RWPE2 (cell line): ENCODE data around the gene ABCA6.

Experiments
- ATAC-seq: fragments of 200-7000 bp; cut with Tn5 transposase; 3 replicates; pipeline ENCODE4 v1.9.1; 2021; ENCODE audit warnings: low read depth
- DNase-seq: peaks from one replicate; pipeline ENCODE4 v3.0.0-alpha.2; 2020; ENCODE audit warnings: low spot score
- H3K27ac ChIP-seq: fragments of 450-650 bp; 2 replicates; pipeline ENCODE4 v1.5.1; 2017; ENCODE audit warnings: mild to moderate bottlenecking; ENCODE audit not compliant: poor library complexity, severe bottlenecking
- H3K27me3 ChIP-seq: fragments of 250-450 bp; sonication (Bioruptor Pico); 2 replicates; pipeline ENCODE4 v1.5.1; 2021; ENCODE audit warnings: mild to moderate bottlenecking, moderate library complexity; ENCODE audit not compliant: insufficient read depth, poor library complexity, severe bottlenecking
- H3K36me3 ChIP-seq: fragments of 250-450 bp; sonication (Bioruptor Pico); 2 replicates; pipeline ENCODE4 v1.5.1; 2020; ENCODE audit warnings: low read depth, mild to moderate bottlenecking, moderate library complexity
- H3K4me1 ChIP-seq: fragments of 250-450 bp; sonication (Bioruptor Pico); 2 replicates; pipeline ENCODE4 v1.5.1; 2021; ENCODE audit warnings: mild to moderate bottlenecking, moderate library complexity; ENCODE audit not compliant: insufficient read depth, poor library complexity, severe bottlenecking
- H3K4me3 ChIP-seq: fragments of 250-450 bp; sonication (Bioruptor Pico); 2 replicates; pipeline ENCODE4 v1.5.1; 2021; ENCODE audit warnings: mild to moderate bottlenecking, moderate library complexity; ENCODE audit not compliant: severe bottlenecking
- H3K9me3 ChIP-seq: fragments of 250-450 bp; sonication (Bioruptor Pico); 2 replicates; pipeline ENCODE4 v1.5.1; 2021; ENCODE audit warnings: mild to moderate bottlenecking, moderate library complexity; ENCODE audit not compliant: severe bottlenecking
- TF ChIP-seq, protein P1 (sequence below): fragments of 450-650 bp; IDR thresholded peaks from one replicate; pipeline ENCODE4 v1.5.1; 2017; ENCODE audit warnings: mild to moderate bottlenecking, moderate library complexity; ENCODE audit not compliant: poor library complexity, severe bottlenecking

ABCA6 gene

DNA sequence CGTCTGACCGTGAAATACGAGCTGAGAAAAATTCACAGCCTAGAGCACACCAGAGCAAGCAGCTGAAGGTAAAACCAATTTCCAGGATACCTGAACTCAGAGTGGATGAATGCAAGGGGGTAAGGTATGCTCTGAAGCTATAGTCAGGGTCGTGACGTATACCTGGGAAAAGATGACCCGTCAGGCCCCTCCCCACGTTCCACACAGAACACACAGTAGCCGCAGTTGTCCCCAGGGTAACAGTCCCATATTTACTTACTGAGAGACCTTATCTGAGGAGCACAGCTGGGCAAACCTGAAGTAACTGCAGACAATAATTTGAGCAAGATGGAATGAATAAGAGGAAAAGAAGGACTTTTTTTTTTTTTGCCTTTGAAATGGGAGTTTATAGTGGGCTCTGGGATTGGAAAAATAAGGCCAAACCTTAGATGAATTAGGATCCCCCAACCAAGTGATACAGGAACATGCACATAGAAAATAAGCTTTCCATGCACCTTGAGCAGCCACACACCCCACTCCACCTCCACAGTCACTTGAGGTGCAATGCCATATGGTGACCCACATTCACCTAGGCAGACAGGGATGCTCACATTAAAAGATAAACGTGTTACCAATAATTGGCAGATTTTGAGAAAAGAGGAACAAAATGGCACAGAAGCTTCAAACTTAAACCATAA is 38.0 kb downstream of the ABCA6 start:
- TF ChIP-seq, protein P1, sequence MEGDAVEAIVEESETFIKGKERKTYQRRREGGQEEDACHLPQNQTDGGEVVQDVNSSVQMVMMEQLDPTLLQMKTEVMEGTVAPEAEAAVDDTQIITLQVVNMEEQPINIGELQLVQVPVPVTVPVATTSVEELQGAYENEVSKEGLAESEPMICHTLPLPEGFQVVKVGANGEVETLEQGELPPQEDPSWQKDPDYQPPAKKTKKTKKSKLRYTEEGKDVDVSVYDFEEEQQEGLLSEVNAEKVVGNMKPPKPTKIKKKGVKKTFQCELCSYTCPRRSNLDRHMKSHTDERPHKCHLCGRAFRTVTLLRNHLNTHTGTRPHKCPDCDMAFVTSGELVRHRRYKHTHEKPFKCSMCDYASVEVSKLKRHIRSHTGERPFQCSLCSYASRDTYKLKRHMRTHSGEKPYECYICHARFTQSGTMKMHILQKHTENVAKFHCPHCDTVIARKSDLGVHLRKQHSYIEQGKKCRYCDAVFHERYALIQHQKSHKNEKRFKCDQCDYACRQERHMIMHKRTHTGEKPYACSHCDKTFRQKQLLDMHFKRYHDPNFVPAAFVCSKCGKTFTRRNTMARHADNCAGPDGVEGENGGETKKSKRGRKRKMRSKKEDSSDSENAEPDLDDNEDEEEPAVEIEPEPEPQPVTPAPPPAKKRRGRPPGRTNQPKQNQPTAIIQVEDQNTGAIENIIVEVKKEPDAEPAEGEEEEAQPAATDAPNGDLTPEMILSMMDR: no peak
- H3K27ac ChIP-seq: no peak overlapping the region
- ATAC-seq: no peak

DNA sequence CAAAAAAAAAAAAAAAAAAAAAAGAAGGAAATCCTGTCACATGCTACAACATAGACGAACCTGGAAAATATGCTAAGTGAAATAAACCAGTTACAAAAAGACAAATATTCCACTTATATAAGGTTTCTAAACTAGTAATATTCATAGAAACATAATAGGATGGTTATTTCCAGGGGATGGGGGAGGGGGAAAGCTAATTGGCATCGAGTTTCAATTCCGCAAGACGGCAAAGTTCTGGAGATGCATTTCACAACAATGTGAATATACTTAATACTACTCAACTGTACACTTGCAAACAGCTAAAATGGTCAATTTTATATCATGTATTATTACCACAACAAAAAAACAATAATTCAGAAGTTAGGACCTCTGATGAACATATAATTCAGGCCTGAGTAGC is 43.1 kb downstream of the ABCA6 start:
- DNase-seq (no peak), ATAC-seq (no peak)
- Histone ChIP-seq H3K9me3 (no peaks in the 10 kb centered on the region), H3K4me3 (no peak overlapping the region), H3K27me3 (no peaks in the 10 kb centered on the region), H3K27ac (no peak overlapping the region), H3K36me3 (no peaks in the 10 kb centered on the region), H3K4me1 (no peaks in the 10 kb centered on the region)
- TF ChIP-seq, protein P1: no peak

More for the DNA sequence above, 38.0 kb downstream of the ABCA6 start:
- Histone ChIP-seq H3K36me3 (no peaks in the 10 kb centered on the region), H3K27me3 (no peaks in the 10 kb centered on the region), H3K9me3 (no peaks in the 10 kb centered on the region), H3K4me3 (no peak overlapping the region), H3K4me1 (no peaks in the 10 kb centered on the region)
- DNase-seq: no peak

DNA sequence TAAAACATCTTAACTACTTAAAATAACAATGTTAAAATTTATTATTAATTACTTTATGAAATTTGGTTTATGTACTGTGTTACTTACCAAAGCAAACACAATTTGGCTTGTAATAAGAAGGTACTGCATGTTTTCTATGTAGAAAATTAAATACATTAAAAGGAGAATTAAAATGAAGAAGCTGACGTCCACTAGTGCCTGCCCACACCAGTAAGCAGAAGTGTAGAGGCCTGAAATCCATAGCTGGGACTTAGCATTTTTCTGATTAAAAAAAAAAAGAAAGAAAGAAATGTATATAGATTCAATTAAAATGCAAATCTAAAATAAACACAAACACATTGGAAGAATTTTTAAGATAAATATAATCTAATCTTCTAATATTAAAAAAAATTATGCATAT is 45.2 kb downstream of the ABCA6 start:
- Histone ChIP-seq H3K4me1 (no peaks in the 10 kb centered on the region), H3K27ac (no peak overlapping the region), H3K27me3 (no peaks in the 10 kb centered on the region), H3K36me3 (no peaks in the 10 kb centered on the region), H3K4me3 (no peak overlapping the region), H3K9me3 (no peaks in the 10 kb centered on the region)
- DNase-seq: no peak
- no peak for ATAC-seq
- TF ChIP-seq, protein P1: no peak

GRCh38 chr17:69093995-69094394 is 47.7 kb downstream of the ABCA6 start:
- H3K4me3 ChIP-seq: no peak overlapping the region
- no peaks in the 10 kb centered on the region for H3K27me3 ChIP-seq
- H3K4me1 ChIP-seq: no peaks in the 10 kb centered on the region
- H3K36me3 ChIP-seq: no peaks in the 10 kb centered on the region
- H3K9me3 ChIP-seq: no peaks in the 10 kb centered on the region
- no peak for DNase-seq
- ATAC-seq: no peak
- H3K27ac ChIP-seq: no peak overlapping the region
- TF ChIP-seq, protein P1: no peak

GRCh38 chr17:69093279-69093789 is 48.4 kb downstream of the ABCA6 start:
- no peaks in the 10 kb centered on the region for H3K27me3 ChIP-seq

More at GRCh38 chr17:69093279-69093789, 48.4 kb downstream of the ABCA6 start:
- TF ChIP-seq, protein P1: no peak
- no peaks in the 10 kb centered on the region for H3K36me3 ChIP-seq
- no peak for DNase-seq
- H3K27ac ChIP-seq: no peak overlapping the region
- ATAC-seq: no peak
- H3K4me3 ChIP-seq: no peak overlapping the region
- no peaks in the 10 kb centered on the region for H3K4me1 ChIP-seq
- no peaks in the 10 kb centered on the region for H3K9me3 ChIP-seq
